Activated naive CD4-positive, alpha-beta T cell treated with anti-CD3 and anti-CD28 coated beads, Interleukin-2, amount 50 U/mL, for 16 hours (primary cell): ENCODE data around the gene RPN2.

ENCODE experiments used
- DNase-seq: peaks from one replicate; pipeline ENCODE4 v3.0.0-alpha.2; 2020

Gene RPN2

GRCh38 chr20:37270576-37271420 lies 91.7 kb downstream of the RPN2 start:
- no peak for DNase-seq

- no peak for DNase-seq
These were observed 92.3 kb downstream of the RPN2 start for GRCh38 chr20:37271421-37271768.

GRCh38 chr20:37273988-37274387 lies 94.9 kb downstream of the RPN2 start:
- DNase-seq: no peak

- DNase-seq: no peak
These were observed 95.9 kb downstream of the RPN2 start for GRCh38 chr20:37274851-37275524.

- no peak for DNase-seq
These were observed 97.5 kb downstream of the RPN2 start for GRCh38 chr20:37276494-37277252.

GRCh38 chr20:37277253-37277593 lies 98.1 kb downstream of the RPN2 start:
- no peak for DNase-seq

- no peak for DNase-seq
These were observed 99.9 kb downstream of the RPN2 start for GRCh38 chr20:37278966-37279590.

- DNase-seq: no peak
These were observed 100.7 kb downstream of the RPN2 start for GRCh38 chr20:37279820-37280219.

- no peak for DNase-seq
These were observed 101.3 kb downstream of the RPN2 start for GRCh38 chr20:37280403-37280802.

GRCh38 chr20:37282556-37282955 lies 103.4 kb downstream of the RPN2 start:
- no peak for DNase-seq

GRCh38 chr20:37283530-37284195 lies 104.5 kb downstream of the RPN2 start:
- no peak for DNase-seq

GRCh38 chr20:37284691-37285161 lies 105.6 kb downstream of the RPN2 start:
- no peak for DNase-seq

- DNase-seq: no peak
These were observed 106.7 kb downstream of the RPN2 start for GRCh38 chr20:37285664-37286374.

GRCh38 chr20:37288091-37288490 lies 109.0 kb downstream of the RPN2 start:
- DNase-seq: no peak

- DNase-seq: no peak
These were observed 111.2 kb downstream of the RPN2 start for GRCh38 chr20:37290158-37290810.
